HepG2 (cell line): ENCODE data around the gene RNF213. TPM values are rescaled to one million over a fixed set of nuclear protein-coding genes. Genes with fewer than 3 reads are reported as not detected.

Experiments
- AGO2 ChIP-seq: fragments of 200-400 bp; formaldehyde crosslinking; optimal IDR thresholded peaks from 2 replicates; pipeline ENCODE3; 2017; ENCODE audit warnings: mild to moderate bottlenecking, low read depth, low read length, moderate library complexity
- GTF3A ChIP-seq: sonication (generic); formaldehyde crosslinking; conservative IDR thresholded peaks from 2 replicates; pipeline ENCODE4 v1.4.0; 2020; ENCODE audit warnings: mild to moderate bottlenecking, missing genetic modification reagents
- HOMEZ ChIP-seq: IDR thresholded peaks from 2 replicates; pipeline ENCODE4 v1.6.1; 2016; ENCODE audit warnings: low read depth
- KLF11 ChIP-seq: IDR thresholded peaks from 2 replicates; pipeline ENCODE4 v1.6.1; 2016; ENCODE audit warnings: missing compliant biosample characterization
- MAFK ChIP-seq, 2 experiments: IDR thresholded peaks in 1 of 2; conservative IDR thresholded peaks in 1 of 2; 2 replicates each; pipeline ENCODE4 v1.6.1; 2011; ENCODE audit warnings: improper control_type of control experiment in 2 of 2, low read length in 2 of 2
- PHB2 ChIP-seq: fragments of 450-650 bp; IDR thresholded peaks from 2 replicates; pipeline ENCODE4 v1.6.1; 2018; ENCODE audit not compliant: partially characterized antibody
- SMC3 ChIP-seq: IDR thresholded peaks from 2 replicates; pipeline ENCODE4 v1.6.1; 2011; ENCODE audit warnings: low read length, improper control_type of control experiment
- TOE1 ChIP-seq: sonication (generic); formaldehyde crosslinking; IDR thresholded peaks from 2 replicates; pipeline ENCODE4 v1.4.0; 2020; ENCODE audit warnings: mild to moderate bottlenecking, missing genetic modification reagents
- TRIM24 ChIP-seq: sonication (generic); formaldehyde crosslinking; IDR thresholded peaks from 2 replicates; pipeline ENCODE4 v1.8.0; 2022; ENCODE audit warnings: mild to moderate bottlenecking, missing genetic modification reagents
- TSC22D2 ChIP-seq: sonication (generic); formaldehyde crosslinking; IDR thresholded peaks from 2 replicates; pipeline ENCODE4 v1.5.1; 2020; ENCODE audit warnings: missing genetic modification reagents, mild to moderate bottlenecking, borderline replicate concordance
- ZBTB4 ChIP-seq: sonication (generic); formaldehyde crosslinking; IDR thresholded peaks from 2 replicates; pipeline ENCODE4 v1.4.0; 2020; ENCODE audit warnings: missing genetic modification reagents, mild to moderate bottlenecking, borderline replicate concordance
- ZNF251 ChIP-seq: sonication (generic); formaldehyde crosslinking; IDR thresholded peaks from 2 replicates; pipeline ENCODE4 v1.9.0; 2021; ENCODE audit warnings: mild to moderate bottlenecking, missing genetic modification reagents
- polyA plus RNA-seq, 8 experiments: library from polyadenylated mRNA; depleted of rRNA in 3 of 8; stranded (reverse) in 7 of 8; unstranded in 1 of 8; fragments of >200 nt; fragmentation: Illumina TruSeq in 4 of 8; extraction: Trizol in 4 of 8; gene quantifications; 2 replicates each; pipeline versions ENCODE4 v1.2.1 to v1.2.3, GENCODE V29; 2011 to 2016; ENCODE audit warnings: low read depth in 4 of 8, missing spikeins in 1 of 8, mixed read lengths in 1 of 8; ENCODE audit not compliant: insufficient read depth in 1 of 8
- total RNA-seq, 5 experiments: library from RNA; depleted of rRNA; stranded (reverse); fragments of >200 nt; fragmentation: Illumina TruSeq; extraction: Trizol; gene quantifications; 2 replicates each; pipeline ENCODE4 v1.2.3, GENCODE V29; 2016; ENCODE audit warnings: low read depth in 1 of 5
- TF ChIP-seq, protein P1 (sequence below): sonication (generic); formaldehyde crosslinking; IDR thresholded peaks from 2 replicates; pipeline ENCODE4 v1.4.0; 2020; ENCODE audit warnings: missing genetic modification reagents
- TF ChIP-seq, protein P2 (sequence below), 2 experiments: fragments of 450-650 bp in 1 of 2; sonication (generic) in 1 of 2; formaldehyde crosslinking; IDR thresholded peaks; 2 replicates each; pipeline versions ENCODE4 v1.5.0 to v1.8.0; 2020 to 2022; ENCODE audit warnings: mild to moderate bottlenecking in 1 of 2, missing genetic modification reagents in 1 of 2
- TF ChIP-seq, protein P3 (sequence below): sonication (generic); formaldehyde crosslinking; IDR thresholded peaks from 2 replicates; pipeline ENCODE4 v1.5.1; 2020; ENCODE audit warnings: mild to moderate bottlenecking, missing genetic modification reagents, moderate library complexity

Gene RNF213
- total and polyA plus RNA-seq, 2 of the 13 experiments (the other 11 are each of a cell fraction or from before 2014, with no cell fraction given), result 38.6 to 38.7 TPM

- TF ChIP-seq, protein P1, sequence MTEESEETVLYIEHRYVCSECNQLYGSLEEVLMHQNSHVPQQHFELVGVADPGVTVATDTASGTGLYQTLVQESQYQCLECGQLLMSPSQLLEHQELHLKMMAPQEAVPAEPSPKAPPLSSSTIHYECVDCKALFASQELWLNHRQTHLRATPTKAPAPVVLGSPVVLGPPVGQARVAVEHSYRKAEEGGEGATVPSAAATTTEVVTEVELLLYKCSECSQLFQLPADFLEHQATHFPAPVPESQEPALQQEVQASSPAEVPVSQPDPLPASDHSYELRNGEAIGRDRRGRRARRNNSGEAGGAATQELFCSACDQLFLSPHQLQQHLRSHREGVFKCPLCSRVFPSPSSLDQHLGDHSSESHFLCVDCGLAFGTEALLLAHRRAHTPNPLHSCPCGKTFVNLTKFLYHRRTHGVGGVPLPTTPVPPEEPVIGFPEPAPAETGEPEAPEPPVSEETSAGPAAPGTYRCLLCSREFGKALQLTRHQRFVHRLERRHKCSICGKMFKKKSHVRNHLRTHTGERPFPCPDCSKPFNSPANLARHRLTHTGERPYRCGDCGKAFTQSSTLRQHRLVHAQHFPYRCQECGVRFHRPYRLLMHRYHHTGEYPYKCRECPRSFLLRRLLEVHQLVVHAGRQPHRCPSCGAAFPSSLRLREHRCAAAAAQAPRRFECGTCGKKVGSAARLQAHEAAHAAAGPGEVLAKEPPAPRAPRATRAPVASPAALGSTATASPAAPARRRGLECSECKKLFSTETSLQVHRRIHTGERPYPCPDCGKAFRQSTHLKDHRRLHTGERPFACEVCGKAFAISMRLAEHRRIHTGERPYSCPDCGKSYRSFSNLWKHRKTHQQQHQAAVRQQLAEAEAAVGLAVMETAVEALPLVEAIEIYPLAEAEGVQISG, result no peak
- TF ChIP-seq ZNF251 (CRISPR knock-in tag) (no peak), TRIM24 (CRISPR knock-in tag) (no peak), GTF3A (CRISPR knock-in tag) (no peak), HOMEZ (CRISPR knock-in tag) (no peak), MAFK (conservative IDR thresholded peaks at IDR 0.05 in 1 of 2, IDR thresholded peaks at IDR 0.05 in 1 of 2; ENCODE audit: low read length in 2 of 2) (no peak), KLF11 (CRISPR knock-in tag) (no peak), SMC3 (peak; percentile 34; the same call in 1 of the 2 replicates), PHB2 (no peak), TSC22D2 (CRISPR knock-in tag) (no peak), AGO2 (no peak), ZBTB4 (CRISPR knock-in tag) (peak; percentile 57; the same call in 1 of the 2 replicates), TOE1 (no peak)
- TF ChIP-seq, protein P2, sequence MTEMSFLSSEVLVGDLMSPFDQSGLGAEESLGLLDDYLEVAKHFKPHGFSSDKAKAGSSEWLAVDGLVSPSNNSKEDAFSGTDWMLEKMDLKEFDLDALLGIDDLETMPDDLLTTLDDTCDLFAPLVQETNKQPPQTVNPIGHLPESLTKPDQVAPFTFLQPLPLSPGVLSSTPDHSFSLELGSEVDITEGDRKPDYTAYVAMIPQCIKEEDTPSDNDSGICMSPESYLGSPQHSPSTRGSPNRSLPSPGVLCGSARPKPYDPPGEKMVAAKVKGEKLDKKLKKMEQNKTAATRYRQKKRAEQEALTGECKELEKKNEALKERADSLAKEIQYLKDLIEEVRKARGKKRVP (CRISPR knock-in tag; IDR thresholded peaks at IDR 0.05), result no peak
- TF ChIP-seq, protein P3, sequence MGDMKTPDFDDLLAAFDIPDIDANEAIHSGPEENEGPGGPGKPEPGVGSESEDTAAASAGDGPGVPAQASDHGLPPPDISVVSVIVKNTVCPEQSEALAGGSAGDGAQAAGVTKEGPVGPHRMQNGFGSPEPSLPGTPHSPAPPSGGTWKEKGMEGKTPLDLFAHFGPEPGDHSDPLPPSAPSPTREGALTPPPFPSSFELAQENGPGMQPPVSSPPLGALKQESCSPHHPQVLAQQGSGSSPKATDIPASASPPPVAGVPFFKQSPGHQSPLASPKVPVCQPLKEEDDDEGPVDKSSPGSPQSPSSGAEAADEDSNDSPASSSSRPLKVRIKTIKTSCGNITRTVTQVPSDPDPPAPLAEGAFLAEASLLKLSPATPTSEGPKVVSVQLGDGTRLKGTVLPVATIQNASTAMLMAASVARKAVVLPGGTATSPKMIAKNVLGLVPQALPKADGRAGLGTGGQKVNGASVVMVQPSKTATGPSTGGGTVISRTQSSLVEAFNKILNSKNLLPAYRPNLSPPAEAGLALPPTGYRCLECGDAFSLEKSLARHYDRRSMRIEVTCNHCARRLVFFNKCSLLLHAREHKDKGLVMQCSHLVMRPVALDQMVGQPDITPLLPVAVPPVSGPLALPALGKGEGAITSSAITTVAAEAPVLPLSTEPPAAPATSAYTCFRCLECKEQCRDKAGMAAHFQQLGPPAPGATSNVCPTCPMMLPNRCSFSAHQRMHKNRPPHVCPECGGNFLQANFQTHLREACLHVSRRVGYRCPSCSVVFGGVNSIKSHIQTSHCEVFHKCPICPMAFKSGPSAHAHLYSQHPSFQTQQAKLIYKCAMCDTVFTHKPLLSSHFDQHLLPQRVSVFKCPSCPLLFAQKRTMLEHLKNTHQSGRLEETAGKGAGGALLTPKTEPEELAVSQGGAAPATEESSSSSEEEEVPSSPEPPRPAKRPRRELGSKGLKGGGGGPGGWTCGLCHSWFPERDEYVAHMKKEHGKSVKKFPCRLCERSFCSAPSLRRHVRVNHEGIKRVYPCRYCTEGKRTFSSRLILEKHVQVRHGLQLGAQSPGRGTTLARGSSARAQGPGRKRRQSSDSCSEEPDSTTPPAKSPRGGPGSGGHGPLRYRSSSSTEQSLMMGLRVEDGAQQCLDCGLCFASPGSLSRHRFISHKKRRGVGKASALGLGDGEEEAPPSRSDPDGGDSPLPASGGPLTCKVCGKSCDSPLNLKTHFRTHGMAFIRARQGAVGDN (CRISPR knock-in tag), result 0 out of 2 replicates have a peak, but pooled peaks have one; percentile 11
Observed at GRCh38 chr17:80364091-80364691, 103.5 kb downstream of the RNF213 start (continued).
